Dermis microvascular lymphatic vessel endothelial cell (primary cell): ENCODE results near the gene RAB27A. TPM values are rescaled to one million over a fixed set of nuclear protein-coding genes. Genes with fewer than 3 reads are reported as not detected.

Experiments
- DNase-seq, 2 donors: peaks; one replicate each; pipeline versions ENCODE4 v3.0.0 to v3.0.0-alpha.2; 2010; ENCODE audit warnings: low read depth in 2 of 2
- total RNA-seq: library from RNA; depleted of rRNA; stranded (reverse); fragments of >200 nt; gene quantifications from 2 replicates; pipeline ENCODE4 v1.2.1, GENCODE V29; 2014

RAB27A gene
- total RNA-seq, 1 donor from 2014 or later = 6.2 TPM

- peak in 1 of 2 donors; percentile 63 for DNase-seq
These were observed 59.5 kb downstream of the RAB27A start for GRCh38 chr15:55230051-55230670.

- no peak for DNase-seq
These were observed 63.5 kb downstream of the RAB27A start for GRCh38 chr15:55226127-55226526.

DNA sequence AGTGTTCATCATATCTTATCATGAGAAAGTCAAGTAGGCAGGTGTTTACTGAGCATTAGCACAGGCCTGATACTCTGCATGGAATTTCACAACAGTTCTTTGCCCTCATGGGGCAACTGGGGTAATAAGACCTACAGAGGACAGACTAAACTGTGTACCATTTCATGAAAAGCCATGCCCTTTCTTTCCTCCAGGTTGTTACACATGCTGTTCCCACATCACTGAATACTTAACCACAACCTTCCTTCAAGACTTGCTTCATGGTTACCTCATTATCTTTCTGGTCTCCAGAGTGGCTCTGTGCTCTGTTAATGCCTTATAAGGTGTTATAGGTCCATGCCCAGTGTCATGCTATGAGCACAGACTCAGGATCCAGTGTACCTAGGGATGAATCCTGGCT is 64.7 kb downstream of the RAB27A start:
- no peak for DNase-seq

- DNase-seq = no peak
These were observed 67.0 kb downstream of the RAB27A start for GRCh38 chr15:55222588-55222987.

DNA sequence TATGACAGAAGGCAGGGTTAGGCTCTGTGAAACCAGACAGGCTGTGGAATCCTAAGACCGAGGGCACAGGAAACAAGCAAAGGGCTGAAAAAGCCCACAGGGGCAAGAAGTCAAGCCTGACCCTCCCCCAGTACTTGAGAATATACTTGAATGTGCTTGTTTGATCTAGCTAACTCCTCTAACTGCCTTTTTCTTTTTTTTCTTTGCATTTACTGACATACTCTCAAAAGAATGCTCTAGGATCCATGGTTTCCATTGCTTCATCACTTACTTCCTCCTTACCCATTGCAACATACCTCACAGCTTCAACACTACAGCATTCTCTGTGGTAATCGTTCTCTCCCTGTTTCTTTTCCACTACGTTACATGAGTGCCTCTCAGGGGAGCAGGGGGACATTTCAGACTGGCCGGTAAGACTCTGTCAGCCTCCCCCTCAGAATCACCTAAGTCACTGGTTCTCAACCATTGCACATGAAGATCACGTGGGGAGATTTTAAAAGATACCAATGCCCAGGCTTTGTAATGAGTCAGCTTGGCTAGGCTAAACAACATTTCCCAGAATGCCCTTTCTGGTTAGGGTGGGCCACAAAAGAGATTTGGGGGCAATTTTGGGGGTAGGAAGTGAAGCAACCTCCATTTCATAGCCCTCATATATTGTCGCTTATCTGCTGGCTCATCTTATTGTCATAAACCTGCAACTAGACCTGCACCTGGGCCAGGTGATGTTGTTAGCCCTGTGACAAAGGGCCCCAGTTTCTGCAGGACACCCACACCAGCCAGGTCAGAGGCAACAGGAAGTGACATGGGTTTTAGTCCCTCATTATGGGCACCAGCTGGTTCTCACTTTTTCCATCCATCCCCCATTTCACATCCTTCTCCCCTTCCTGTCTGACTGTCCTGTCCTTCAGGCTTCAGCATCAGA is 68.3 kb downstream of the RAB27A start:
- no peak for DNase-seq

GRCh38 chr15:55220606-55221005 is 69.0 kb downstream of the RAB27A start:
- DNase-seq = no peak

DNA sequence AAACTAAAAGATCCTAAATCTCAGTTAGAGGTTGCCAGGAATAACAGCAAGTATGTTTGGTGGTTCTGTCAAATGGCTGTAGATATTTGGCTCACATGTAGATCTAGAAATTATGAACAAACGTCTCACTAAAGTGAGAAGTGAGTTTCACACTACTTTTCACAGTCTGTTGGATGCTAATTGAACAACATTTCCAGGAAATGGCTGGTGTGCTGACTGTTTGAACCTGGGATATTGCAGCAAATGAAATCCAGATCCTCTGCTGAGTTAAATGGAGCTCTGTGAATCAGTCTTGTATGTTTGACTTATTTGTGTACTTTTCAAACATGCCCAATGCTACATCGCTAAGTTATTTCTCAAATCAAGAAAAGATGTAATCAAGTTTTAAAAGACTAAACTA is 71.6 kb downstream of the RAB27A start:
- DNase-seq = peak in 1 of 2 donors; percentile 8

DNA sequence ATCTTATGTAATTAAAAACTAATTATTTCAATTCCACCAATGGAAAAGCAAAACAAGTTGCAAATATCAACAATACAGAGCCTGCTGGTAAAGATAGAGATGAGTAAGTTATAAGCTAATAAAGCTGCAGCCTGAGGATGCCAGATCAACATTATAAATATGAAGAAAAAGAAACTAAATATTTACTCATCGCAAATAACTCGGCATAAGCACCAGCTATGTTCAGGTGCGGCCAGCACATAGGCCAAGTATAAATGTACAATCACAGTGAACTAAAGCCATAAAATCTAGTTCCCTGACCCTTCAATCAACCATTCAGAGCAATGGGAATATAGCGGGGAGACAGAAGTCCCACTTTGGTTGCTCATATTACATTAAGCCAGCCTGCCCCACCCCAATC is 85.1 kb downstream of the RAB27A start:
- DNase-seq = no peak

DNA sequence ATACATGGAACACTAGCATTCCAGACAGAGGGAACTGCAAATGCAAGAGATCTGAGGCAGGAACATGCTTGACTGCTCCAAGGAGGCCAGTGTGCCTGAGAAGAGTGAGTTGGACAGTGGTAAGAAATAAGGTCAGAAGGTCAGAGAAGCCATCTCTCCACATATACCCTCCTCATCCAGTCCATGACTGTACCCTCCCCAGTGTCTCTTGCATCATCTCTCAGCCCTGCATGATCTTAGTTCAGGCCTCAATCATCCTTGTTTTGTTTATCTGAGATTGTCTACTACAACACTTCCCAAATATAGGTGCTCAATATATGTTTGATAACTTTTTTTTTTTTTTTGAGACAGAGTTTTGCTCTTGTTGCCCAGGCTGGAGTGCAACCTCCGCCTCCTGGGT is 87.4 kb downstream of the RAB27A start:
- DNase-seq = no peak

- DNase-seq = no peak
These were observed 90.9 kb downstream of the RAB27A start for GRCh38 chr15:55198706-55199105.

- no peak for DNase-seq
These were observed 91.9 kb downstream of the RAB27A start for GRCh38 chr15:55197719-55198118.

DNA sequence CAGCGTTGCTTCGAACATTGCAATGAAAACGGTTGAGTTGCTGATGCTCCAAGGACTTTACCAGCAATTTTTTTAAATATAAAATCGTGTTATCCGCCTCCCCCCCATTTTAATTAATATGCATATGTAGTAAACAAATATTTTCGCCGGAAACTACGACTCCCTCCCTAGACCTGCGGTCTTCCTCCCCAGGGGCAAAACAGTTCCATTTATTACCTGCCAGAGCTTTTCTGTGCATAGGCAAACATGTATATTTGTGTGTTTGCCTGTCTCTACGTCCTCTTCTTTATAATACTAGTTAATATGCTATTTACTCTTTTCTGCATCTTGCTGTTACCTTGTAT is 92.3 kb downstream of the RAB27A start:
- DNase-seq = no peak

DNA sequence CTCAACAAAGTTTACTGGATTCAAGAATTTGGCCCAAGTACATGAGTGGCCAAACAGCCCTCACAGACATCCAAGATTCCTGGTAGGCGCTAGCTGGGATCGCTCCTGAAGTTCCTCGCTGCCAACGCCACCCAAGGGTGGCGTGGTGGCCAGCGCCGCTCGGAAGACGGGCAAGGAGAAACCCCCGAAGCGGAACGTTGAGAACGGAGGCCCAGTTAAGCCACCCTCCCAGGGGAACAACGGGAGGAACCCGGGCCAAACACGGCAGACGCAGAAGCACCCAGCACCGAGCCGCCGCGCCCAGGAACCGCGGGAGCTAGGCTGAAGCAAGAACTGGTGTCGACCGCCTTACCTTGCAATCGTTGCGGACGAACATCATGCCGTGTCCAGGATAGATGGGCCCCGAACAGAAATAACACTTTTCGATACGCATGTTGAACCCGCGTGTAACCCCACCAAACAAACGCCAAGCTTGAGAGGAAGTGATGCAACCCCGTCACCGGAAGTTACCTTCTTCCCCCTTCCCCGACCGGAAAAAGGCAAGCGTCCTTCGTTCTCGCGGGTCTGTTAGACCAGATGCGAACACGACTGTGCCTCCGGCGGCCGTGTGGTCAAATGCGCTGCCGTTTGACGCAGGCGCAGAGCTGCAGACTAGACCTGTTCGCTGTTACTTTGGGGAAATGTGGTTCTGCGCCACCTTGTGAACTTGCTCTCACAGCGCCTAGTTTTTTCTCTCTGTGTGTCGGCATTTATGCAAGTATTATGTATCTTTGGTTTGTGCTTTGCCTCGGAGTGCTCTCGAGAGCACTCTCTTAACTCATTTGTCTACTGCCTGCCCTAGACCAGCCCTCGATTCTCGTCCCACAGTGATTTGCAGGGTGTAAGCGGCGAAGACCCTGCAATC is 92.9 kb downstream of the RAB27A start, which contains the start of gene RSL24D1:
Gene RSL24D1, minus strand, starts transcription at position 484 of the 904 bp plus-strand sequence. Its CDS starts 51 bp downstream, at position 433.
- DNase-seq = peak; percentile 98 to 99

DNA sequence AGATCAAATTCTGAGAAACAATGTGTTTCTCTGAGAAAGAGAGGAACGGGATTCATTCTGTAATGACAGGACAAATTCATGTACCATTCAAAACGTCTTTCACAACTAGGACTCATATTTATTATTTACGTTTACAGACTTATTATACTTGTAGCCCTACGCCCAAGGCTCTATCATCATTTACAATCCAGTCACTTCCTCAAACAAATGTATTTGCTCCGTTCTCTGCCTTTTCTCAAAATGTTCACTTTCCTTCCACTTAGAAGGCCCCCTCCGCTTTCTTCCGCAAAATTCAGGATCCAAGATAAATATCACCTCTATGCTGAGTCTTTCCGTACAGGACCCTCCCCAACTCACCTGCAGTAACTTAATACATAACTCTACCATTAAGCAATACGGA is 93.6 kb downstream of the RAB27A start:
- DNase-seq = peak in 1 of 2 donors; percentile 11

DNA sequence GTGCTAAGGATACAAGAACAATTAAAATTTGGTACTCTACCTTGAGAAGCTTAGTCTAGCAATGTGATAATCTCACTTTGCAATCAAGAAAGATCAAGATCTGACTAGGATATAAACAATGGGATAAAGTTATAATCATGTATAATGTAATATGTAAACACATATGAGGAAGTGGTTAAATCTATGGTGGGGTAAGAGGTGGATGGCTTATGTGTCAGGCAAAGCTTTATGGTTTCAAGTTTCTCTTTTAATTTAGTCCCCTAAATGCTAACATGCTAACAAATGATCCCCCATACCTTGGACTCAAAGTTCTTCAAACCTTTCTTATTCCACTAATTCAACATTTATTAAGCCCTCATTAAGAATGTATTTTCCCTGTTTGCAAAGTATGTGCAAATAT is 95.4 kb downstream of the RAB27A start:
- DNase-seq = no peak

- peak in 1 of 2 donors; percentile 56 for DNase-seq
These were observed 103.3 kb downstream of the RAB27A start for GRCh38 chr15:55186331-55186730.

DNA sequence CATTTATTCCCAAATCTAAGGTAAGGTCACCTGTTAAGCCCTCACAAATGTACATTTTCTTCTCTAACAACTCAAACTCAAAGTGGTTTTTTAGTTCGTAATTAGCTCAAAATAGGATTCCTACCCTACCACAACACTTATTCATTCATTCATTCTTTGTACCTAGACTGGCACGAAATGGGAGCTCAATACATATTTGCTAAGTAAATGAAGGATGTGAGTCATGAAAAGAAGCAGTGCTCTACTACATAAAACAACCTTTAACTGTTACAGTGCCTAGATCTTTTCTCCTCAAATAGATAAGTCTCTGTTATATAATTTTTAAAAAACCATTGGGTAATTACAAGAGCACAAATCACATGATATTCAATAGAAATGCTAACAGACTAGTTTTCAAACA is 105.9 kb downstream of the RAB27A start:
- DNase-seq = peak in 1 of 2 donors; percentile 4

DNA sequence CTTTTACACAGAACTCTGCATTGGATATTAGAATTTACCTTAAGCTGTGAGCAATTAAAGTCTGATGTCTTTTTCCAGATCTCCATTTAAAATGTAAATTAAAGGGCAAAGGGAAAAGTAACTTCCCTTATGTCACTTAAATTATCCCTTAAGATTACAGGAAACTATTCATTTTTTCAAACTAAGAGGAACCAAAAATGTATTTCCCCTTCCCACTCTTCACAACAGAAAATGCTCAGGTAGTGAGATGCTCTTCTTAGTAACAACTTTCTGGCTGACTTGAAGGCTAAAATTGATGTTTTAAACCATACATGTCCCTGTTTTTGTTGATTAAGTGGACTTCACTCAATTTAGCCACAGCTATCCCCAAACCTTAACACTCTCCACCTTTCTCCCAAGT is 110.5 kb downstream of the RAB27A start:
- no peak for DNase-seq

GRCh38 chr15:55170361-55170760 is 119.3 kb downstream of the RAB27A start:
- no peak for DNase-seq

GRCh38 chr15:55168350-55168974 is 121.2 kb downstream of the RAB27A start:
- peak; percentile 48 to 84 for DNase-seq

DNA sequence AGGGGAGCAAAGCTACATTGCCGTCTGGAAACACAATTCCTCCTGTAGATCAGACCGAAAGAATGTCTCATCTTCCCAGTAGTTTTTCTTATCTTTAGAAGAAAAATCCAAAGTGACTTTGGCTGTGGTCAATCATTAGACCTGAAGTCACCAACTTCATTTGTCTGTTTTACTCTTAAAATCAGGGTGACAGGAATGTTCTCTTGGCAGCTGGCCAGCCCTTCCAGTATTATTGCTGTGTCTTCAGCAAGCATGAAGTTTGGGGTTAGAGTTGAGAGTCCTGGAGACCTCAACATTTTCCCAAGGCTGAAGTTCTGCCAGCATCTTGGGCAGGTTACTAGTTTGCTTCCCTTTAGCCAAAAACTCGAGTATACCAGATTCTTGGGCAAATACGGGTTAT is 125.3 kb downstream of the RAB27A start:
- no peak for DNase-seq
